ENCODE results near the gene NFATC4.

DNA sequence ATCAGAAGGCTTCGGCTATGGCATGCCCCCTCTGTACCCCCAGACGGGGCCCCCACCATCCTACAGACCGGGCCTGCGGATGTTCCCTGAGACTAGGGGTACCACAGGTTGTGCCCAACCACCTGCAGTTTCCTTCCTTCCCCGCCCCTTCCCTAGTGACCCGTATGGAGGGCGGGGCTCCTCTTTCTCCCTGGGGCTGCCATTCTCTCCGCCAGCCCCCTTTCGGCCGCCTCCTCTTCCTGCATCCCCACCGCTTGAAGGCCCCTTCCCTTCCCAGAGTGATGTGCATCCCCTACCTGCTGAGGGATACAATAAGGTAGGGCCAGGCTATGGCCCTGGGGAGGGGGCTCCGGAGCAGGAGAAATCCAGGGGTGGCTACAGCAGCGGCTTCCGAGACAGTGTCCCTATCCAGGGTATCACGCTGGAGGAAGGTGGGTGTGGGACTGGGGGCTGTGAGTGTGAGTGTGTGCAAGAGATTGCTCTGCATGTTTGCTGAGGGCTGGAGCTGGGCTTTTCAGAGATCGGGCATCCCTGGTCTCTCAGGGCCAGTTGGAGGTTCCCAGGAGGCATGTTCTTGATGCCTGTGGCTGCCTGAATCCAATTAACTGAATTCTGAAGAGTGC lies 8.6 kb downstream of the NFATC4 start:
- TF ChIP-seq EZH2 (IDR thresholded peaks at IDR 0.05; ENCODE audit: low read length, unreplicated experiment) (no peak), CTCF (conservative IDR thresholded peaks at IDR 0.05; ENCODE audit: low read depth, low read length) (no peak)
